ENCODE results near the gene MFAP3. TPM values are rescaled to one million over a fixed set of nuclear protein-coding genes. Genes with fewer than 3 reads are reported as not detected.
A peak's percentile ranks its signal among the peaks of the same experiment; 100 is the strongest.

MFAP3 gene
- total RNA-seq, 2 experiments from 2014 or later: 27.7 to 29.9 TPM

GRCh38 chr5:154071799-154072413 is 33.1 kb downstream of the MFAP3 start:
- BruUV-seq (replicated peaks): no TSS peak
- Histone ChIP-seq H3K4me2 (ENCODE audit: low read length) (peak overlapping the region; percentile 65), H3K4me3 (ENCODE audit: low read depth, low read length, poor library complexity, severe bottlenecking) (peak overlapping the region; percentile 10), H2AFZ (ENCODE audit: low read length) (peak overlapping the region; percentile 54; the same call in 1 of the 2 replicates), H3K4me1 (ENCODE audit: insufficient read depth, low read length, poor library complexity, severe bottlenecking) (no peaks in the 10 kb centered on the region), H3K27ac (ENCODE audit: low read depth, low read length, poor library complexity, severe bottlenecking) (no peak overlapping the region), H3K79me2 (ENCODE audit: insufficient read depth, low read depth, low read length) (no peaks in the 10 kb centered on the region), H3K9me3 (ENCODE audit: low read length) (no peaks in the 10 kb centered on the region), H4K20me1 (ENCODE audit: insufficient read depth, low read length) (no peaks in the 10 kb centered on the region), H3K36me3 (ENCODE audit: insufficient read depth, low read length) (no peaks in the 10 kb centered on the region), H3K9me2 (ENCODE audit: insufficient read depth, low read length) (no peaks in the 10 kb centered on the region)
- ChIA-PET POLR2A (interaction anchor here (0.5 to 1.6 kb wide), 2 partner anchors 103 to 325 kb away, joined by 3 read pairs; no protein-coding TSS in a partner anchor), CTCF (ENCODE audit: unreplicated experiment) (interaction anchor here (0.9 to 1.3 kb wide), 3 partner anchors 14 to 21 kb away, joined by 3 to 4 read pairs (median 3); no protein-coding TSS in a partner anchor)
- intact Hi-C loops (cut with micrococcal nuclease; ENCODE audit: unreplicated experiment): loop anchor here (1.0 to 5.0 kb wide), 4 partner anchors 98 to 540 kb away; no protein-coding TSS in a partner anchor
- DNase-seq (ENCODE audit: low spot score): peak; percentile 2
- TF ChIP-seq EZH2phosphoT487 (IDR thresholded peaks at IDR 0.05; ENCODE audit: borderline replicate concordance, low read depth, low read length) (no peak), CTCF (conservative IDR thresholded peaks at IDR 0.05; ENCODE audit: low read length) (no peak)

DNA sequence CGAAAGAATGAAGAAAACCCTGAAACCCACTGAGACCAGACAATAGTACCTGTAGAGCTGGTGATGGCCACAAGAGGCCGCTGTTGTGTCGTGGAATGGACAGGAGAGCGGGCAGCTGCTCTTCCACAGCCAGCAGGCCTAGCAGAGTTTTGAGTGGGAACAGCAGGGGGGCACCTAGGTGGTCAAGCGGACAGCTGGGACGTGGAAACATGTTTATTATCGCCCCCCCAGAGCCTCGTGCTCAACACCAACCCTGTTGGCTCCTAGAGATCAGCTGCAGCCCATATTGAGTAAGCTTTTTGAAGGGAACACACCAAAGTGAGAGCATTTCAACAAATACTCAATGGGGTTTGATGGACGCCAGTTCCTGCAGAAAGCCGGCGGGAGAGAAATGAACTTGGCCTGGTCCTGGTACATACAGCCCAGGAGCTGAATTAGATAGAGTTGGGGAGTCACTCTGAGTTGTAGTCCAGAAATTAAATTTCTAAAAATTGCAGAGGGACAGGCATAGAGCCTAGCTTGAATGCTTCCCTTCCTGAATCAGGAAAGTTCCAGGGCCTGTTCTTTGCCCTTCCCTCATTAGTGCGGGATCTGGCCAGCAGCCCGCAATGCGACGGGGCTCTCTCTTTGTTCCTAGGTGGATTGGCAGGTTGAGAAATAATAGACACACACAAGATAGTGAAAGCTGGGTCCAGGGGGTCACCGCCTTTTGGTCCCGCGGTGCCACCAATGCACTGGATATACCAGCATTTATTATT is 33.8 kb downstream of the MFAP3 start:
- H3K9me2 ChIP-seq (ENCODE audit: insufficient read depth, low read length): no peaks in the 10 kb centered on the region
- no peaks in the 10 kb centered on the region for H3K36me3 ChIP-seq (ENCODE audit: insufficient read depth, low read length)
- H3K9me3 ChIP-seq (ENCODE audit: low read length): no peaks in the 10 kb centered on the region
- intact Hi-C loops (cut with micrococcal nuclease; ENCODE audit: unreplicated experiment): loop anchor here (1.0 to 5.0 kb wide), 4 partner anchors 98 to 540 kb away; no protein-coding TSS in a partner anchor
- peak overlapping the region; percentile 10 for H3K4me3 ChIP-seq (ENCODE audit: low read depth, low read length, poor library complexity, severe bottlenecking)
- no peak overlapping the region for H3K27ac ChIP-seq (ENCODE audit: low read depth, low read length, poor library complexity, severe bottlenecking)
- no TSS peak for BruUV-seq (replicated peaks)
- peak overlapping the region; percentile 54; the same call in 1 of the 2 replicates for H2AFZ ChIP-seq (ENCODE audit: low read length)
- ChIA-PET CTCF (ENCODE audit: unreplicated experiment) (interaction anchor here (0.9 to 1.3 kb wide), 3 partner anchors 13 to 21 kb away, joined by 3 to 4 read pairs (median 3); no protein-coding TSS in a partner anchor), POLR2A (interaction anchor here (0.5 to 1.6 kb wide), 2 partner anchors 103 to 324 kb away, joined by 3 read pairs; no protein-coding TSS in a partner anchor)
- TF ChIP-seq EZH2phosphoT487 (IDR thresholded peaks at IDR 0.05; ENCODE audit: borderline replicate concordance, low read depth, low read length): no peak
- TF ChIP-seq CTCF (conservative IDR thresholded peaks at IDR 0.05; ENCODE audit: low read length): peak; percentile 98
- no peaks in the 10 kb centered on the region for H4K20me1 ChIP-seq (ENCODE audit: insufficient read depth, low read length)
- DNase-seq (ENCODE audit: low spot score): peak; percentile 76
- H3K4me2 ChIP-seq (ENCODE audit: low read length): peak overlapping the region; percentile 65
- no peaks in the 10 kb centered on the region for H3K79me2 ChIP-seq (ENCODE audit: insufficient read depth, low read depth, low read length)
- H3K4me1 ChIP-seq (ENCODE audit: insufficient read depth, low read length, poor library complexity, severe bottlenecking): no peaks in the 10 kb centered on the region

Data from OCI-LY7 (cell line).